GM23338 (cell line): ENCODE results near the gene BRSK2.
"Not testable (repeated sequence)": the region's sequence is repeated elsewhere in the genome, so short reads cannot be mapped to it uniquely, and the experiment has no call there.

Source experiments
- CTCF ChIP-seq, 2 experiments: fragments of 200-600 bp in 1 of 2; sonication (generic) in 1 of 2; conservative IDR thresholded peaks; 2 replicates each; pipeline versions ENCODE4 v1.5.1 to v1.6.1; 2016 to 2017; ENCODE audit warnings: antibody characterized with exemption in 2 of 2, low read depth in 2 of 2, mild to moderate bottlenecking in 2 of 2, moderate library complexity in 1 of 2
- ETS1 ChIP-seq: IDR thresholded peaks from 2 replicates; pipeline ENCODE4 v1.6.1; 2016; ENCODE audit warnings: antibody characterized with exemption
- EZH2 ChIP-seq: fragments of 200-600 bp; sonication (generic); IDR thresholded peaks from one replicate; pipeline ENCODE4 v1.8.0; 2017; ENCODE audit warnings: antibody characterized with exemption, mild to moderate bottlenecking, low read depth; ENCODE audit not compliant: unreplicated experiment
- EZH2phosphoT487 ChIP-seq: fragments of 200-600 bp; sonication (generic); IDR thresholded peaks from one replicate; pipeline ENCODE4 v1.8.1; 2018; ENCODE audit warnings: antibody characterized with exemption; ENCODE audit not compliant: unreplicated experiment
- POLR2AphosphoS5 ChIP-seq: IDR thresholded peaks from 2 replicates; pipeline ENCODE4 v1.6.1; 2016; ENCODE audit warnings: antibody characterized with exemption, low read depth
- REST ChIP-seq: IDR thresholded peaks from one replicate; pipeline ENCODE4 v1.6.1; 2018; ENCODE audit warnings: antibody characterized with exemption; ENCODE audit not compliant: unreplicated experiment
- ZNF462 ChIP-seq: fragments of 250-450 bp; sonication (Bioruptor Pico); IDR thresholded peaks from 2 replicates; pipeline ENCODE4 v1.5.0; 2020; ENCODE audit warnings: mild to moderate bottlenecking, moderate library complexity

GRCh38 chr11:1341226-1341625, 48.5 kb upstream of the BRSK2 start:
- TF ChIP-seq POLR2AphosphoS5; CTCF (conservative IDR thresholded peaks at IDR 0.05; ENCODE audit: low read depth in 2 of 2); EZH2; EZH2phosphoT487; REST; ZNF462 (CRISPR knock-in tag); ETS1: not testable (repeated sequence)
